Gastroesophageal sphincter (tissue), 4 donors: ENCODE measurements around the gene ZNF501. TPM values are rescaled to one million over a fixed set of nuclear protein-coding genes. Genes with fewer than 3 reads are reported as not detected.

Source experiments
- ATAC-seq: fragments of 150-250 bp; one replicate; pipeline ENCODE4 v1.9.1; 2016; ENCODE audit warnings: mild to moderate bottlenecking, moderate library complexity
- H3K27ac ChIP-seq, 4 donors: fragments of 200-600 bp; sonication (generic) in 3 of 4; 1 replicate in 3 of 4; 2 replicates in 1 of 4; pipeline ENCODE4 v1.5.1; 2016 to 2019
- H3K27me3 ChIP-seq: fragments of 200-600 bp; sonication (generic); one replicate; pipeline ENCODE4 v1.5.1; 2019
- H3K36me3 ChIP-seq, 2 donors: fragments of 200-600 bp; sonication (generic); one replicate each; pipeline ENCODE4 v1.5.1; 2019; ENCODE audit warnings: control low read depth in 1 of 2
- H3K4me1 ChIP-seq, 3 donors: fragments of 200-600 bp; sonication (generic); 1 replicate in 2 of 3; 2 replicates in 1 of 3; pipeline ENCODE4 v1.5.1; 2016 to 2019; ENCODE audit warnings: control low read depth in 2 of 3
- H3K4me3 ChIP-seq, 2 donors: fragments of 200-600 bp; sonication (generic); one replicate each; pipeline ENCODE4 v1.5.1; 2019; ENCODE audit warnings: mild to moderate bottlenecking in 1 of 2, moderate library complexity in 1 of 2
- H3K9me3 ChIP-seq, 3 donors: fragments of 200-600 bp; sonication (generic); one replicate each; pipeline ENCODE4 v1.5.1; 2017 to 2019; ENCODE audit warnings: control low read depth in 2 of 3
- EP300 ChIP-seq: sonication (generic); formaldehyde crosslinking; IDR thresholded peaks from one replicate; pipeline ENCODE4 v1.6.1; 2017; ENCODE audit warnings: antibody characterized with exemption, mild to moderate bottlenecking
- POLR2A ChIP-seq, 2 donors: fragments of 450-650 bp; IDR thresholded peaks; one replicate each; pipeline ENCODE4 v1.6.1; 2017; ENCODE audit warnings: antibody characterized with exemption in 2 of 2, mild to moderate bottlenecking in 2 of 2, moderate library complexity in 1 of 2
- POLR2AphosphoS5 ChIP-seq: sonication (generic); formaldehyde crosslinking; IDR thresholded peaks from one replicate; pipeline ENCODE4 v1.6.1; 2017; ENCODE audit warnings: antibody characterized with exemption
- WGBS, 2 donors: methylation state at CpG; one replicate each; pipeline ENCODE4 v1.1.5; 2018; ENCODE audit warnings: low coverage in 1 of 2; 5-methylcytosine and 5-hydroxymethylcytosine counted together
- total RNA-seq, 4 donors: library from RNA; depleted of rRNA; stranded (reverse); fragments of >200 nt; gene quantifications; one replicate each; pipeline ENCODE4 v1.1.0, GENCODE V29; 2016
- TF ChIP-seq, protein P1 (sequence below), 4 experiments: fragments of 200-600 bp in 2 of 4; fragments of 450-650 bp in 2 of 4; sonication (generic) in 1 of 4; IDR thresholded peaks; one replicate each; pipeline ENCODE4 v1.5.1; 2017 to 2019; ENCODE audit warnings: antibody characterized with exemption in 4 of 4, mild to moderate bottlenecking in 2 of 4, moderate library complexity in 2 of 4

The ZNF501 gene
- total RNA-seq, 4 donors from 2014 or later = 7.0 to 16.3 (median 9.0) TPM

DNA sequence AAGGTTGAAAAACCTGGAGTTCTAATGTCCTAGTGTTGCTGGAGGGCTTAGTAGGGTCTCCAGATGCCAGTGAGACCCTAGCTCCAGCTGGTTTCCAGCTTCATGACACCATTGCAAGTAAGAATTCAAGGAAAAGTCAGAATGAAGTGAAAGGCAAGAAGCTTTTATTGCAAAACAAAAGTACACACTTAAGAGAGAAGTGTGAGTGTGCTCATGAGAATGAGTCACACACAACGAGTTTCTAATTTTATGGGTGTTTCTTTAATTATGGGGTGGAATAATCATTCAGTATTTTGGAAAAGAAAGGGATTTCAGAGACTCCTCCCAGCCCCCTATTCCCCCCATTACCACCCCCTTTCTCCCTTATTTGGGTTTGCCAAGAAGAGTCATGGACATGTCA lies 41.5 kb upstream of the ZNF501 start:
- TF ChIP-seq, protein P1, sequence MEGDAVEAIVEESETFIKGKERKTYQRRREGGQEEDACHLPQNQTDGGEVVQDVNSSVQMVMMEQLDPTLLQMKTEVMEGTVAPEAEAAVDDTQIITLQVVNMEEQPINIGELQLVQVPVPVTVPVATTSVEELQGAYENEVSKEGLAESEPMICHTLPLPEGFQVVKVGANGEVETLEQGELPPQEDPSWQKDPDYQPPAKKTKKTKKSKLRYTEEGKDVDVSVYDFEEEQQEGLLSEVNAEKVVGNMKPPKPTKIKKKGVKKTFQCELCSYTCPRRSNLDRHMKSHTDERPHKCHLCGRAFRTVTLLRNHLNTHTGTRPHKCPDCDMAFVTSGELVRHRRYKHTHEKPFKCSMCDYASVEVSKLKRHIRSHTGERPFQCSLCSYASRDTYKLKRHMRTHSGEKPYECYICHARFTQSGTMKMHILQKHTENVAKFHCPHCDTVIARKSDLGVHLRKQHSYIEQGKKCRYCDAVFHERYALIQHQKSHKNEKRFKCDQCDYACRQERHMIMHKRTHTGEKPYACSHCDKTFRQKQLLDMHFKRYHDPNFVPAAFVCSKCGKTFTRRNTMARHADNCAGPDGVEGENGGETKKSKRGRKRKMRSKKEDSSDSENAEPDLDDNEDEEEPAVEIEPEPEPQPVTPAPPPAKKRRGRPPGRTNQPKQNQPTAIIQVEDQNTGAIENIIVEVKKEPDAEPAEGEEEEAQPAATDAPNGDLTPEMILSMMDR (IDR thresholded peaks at IDR 0.05) = no peak
- no peak for TF ChIP-seq POLR2AphosphoS5
- TF ChIP-seq POLR2A (IDR thresholded peaks at IDR 0.05) = no peak
- no peak for TF ChIP-seq EP300
- Histone ChIP-seq H3K4me3 (no peak overlapping the region), H3K27ac (no peak overlapping the region), H3K27me3 (peaks cover 40% of the 10 kb centered on the region), H3K4me1 (peaks cover 0 to 16% (median 3%) of the 10 kb centered on the region in 3 donors), H3K36me3 (peaks cover 0 to 8% of the 10 kb centered on the region in 2 donors), H3K9me3 (peaks cover 0 to 14% (median 0%) of the 10 kb centered on the region in 3 donors)
- ATAC-seq = no peak
- WGBS, 2 donors = 33 to 56% methylated on average over 1 of the region's 1 CpG

DNA sequence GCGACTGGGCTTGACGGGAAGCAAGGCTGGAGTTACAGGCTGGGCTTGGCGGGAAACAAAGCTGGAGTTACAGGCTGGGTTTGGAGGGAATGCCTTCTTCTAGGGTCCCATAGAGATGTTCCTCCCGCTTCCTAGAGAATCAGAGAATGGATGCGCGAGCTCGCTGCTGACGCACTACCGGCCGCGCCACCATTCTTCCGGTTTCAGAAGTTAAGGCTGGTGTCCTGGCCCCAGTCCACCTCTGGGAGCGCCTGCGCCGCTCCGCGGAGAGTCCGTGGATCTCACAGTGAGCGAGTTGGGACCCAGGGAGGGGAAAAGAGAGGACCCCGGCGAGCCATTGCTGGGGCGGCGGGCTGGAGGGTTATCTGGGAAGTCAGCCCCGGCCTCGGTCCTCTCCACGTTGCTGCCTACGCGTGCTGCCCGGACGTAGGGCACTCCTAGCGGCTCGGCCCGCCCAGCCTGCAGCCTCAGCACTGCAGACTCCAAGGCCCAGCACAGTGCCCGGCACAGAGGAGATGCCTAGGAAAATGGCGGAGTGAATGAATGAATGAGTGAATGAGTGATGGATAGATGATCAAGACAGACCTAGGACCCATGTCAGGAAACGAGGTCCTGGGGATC lies 16.9 kb upstream of the ZNF501 start, which contains the start of gene ZNF502:
TSS of gene ZNF502 (plus strand) at position 206 of the 621 bp plus-strand sequence. CDS start 7,602 bp downstream, outside the sequence.
- H3K27me3 ChIP-seq = peaks cover 23% of the 10 kb centered on the region
- H3K27ac ChIP-seq = peak within 1 kb of the TSS in 3 of 4 donors; percentile 82 to 83 (median 82)
- H3K4me3 ChIP-seq = peak within 1 kb of the TSS; percentile 73 to 94
- peak; percentile 96 for ATAC-seq
- peaks cover 0 to 43% (median 0%) of the 10 kb centered on the region in 3 donors for H3K9me3 ChIP-seq
- no peak for TF ChIP-seq EP300
- peak in 1 of 2 donors; percentile 33 for TF ChIP-seq POLR2A (IDR thresholded peaks at IDR 0.05)
- TF ChIP-seq, protein P1 (IDR thresholded peaks at IDR 0.05) = peak in 3 of 4 experiments; percentile 56 to 58 (median 56)
- peak; percentile 75 for TF ChIP-seq POLR2AphosphoS5
- H3K4me1 ChIP-seq = peaks cover 0 to 19% (median 0%) of the 10 kb centered on the region in 3 donors
- H3K36me3 ChIP-seq = peaks cover 0 to 32% of the 10 kb centered on the region in 2 donors
- 0 to 1% methylated on average over 9 to 17 of the region's 36 CpGs for WGBS, 2 donors

DNA sequence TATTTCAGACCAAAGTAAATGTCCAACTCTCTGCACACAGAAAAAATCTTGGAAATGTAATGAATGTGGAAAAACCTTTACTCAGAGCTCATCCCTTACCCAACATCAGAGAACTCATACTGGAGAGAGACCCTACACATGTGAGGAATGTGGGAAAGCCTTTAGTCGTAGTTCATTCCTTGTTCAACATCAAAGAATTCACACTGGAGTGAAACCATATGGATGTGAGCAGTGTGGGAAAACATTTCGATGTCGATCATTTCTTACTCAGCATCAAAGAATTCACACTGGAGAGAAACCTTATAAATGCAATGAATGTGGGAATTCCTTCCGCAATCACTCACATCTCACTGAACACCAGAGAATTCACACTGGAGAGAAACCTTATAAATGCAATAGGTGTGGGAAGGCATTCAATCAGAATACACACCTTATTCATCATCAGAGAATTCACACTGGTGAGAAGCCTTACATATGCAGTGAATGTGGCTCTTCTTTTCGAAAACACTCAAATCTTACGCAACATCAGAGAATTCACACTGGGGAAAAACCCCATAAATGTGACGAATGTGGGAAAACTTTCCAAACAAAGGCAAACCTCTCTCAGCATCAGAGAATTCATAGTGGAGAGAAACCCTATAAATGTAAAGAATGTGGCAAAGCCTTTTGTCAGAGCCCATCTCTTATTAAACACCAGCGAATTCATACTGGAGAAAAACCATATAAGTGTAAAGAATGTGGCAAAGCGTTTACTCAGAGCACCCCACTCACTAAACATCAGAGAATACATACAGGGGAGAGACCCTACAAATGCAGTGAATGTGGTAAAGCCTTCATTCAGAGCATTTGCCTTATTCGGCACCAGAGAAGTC lies 8.0 kb upstream of the ZNF501 start:
- no peak for ATAC-seq
- TF ChIP-seq, protein P1 (IDR thresholded peaks at IDR 0.05) = no peak
- TF ChIP-seq POLR2AphosphoS5 (no peak), POLR2A (IDR thresholded peaks at IDR 0.05) (no peak), EP300 (no peak)
- H3K27ac ChIP-seq = no peak overlapping the region
- H3K9me3 ChIP-seq = peaks cover 5 to 98% (median 9%) of the 10 kb centered on the region in 3 donors
- H3K36me3 ChIP-seq = peaks cover 8 to 75% of the 10 kb centered on the region in 2 donors
- WGBS, 2 donors = 96 to 99% methylated on average over 7 to 8 of the region's 10 CpGs
- H3K4me3 ChIP-seq = no peak overlapping the region
- H3K27me3 ChIP-seq = no peaks in the 10 kb centered on the region
- H3K4me1 ChIP-seq = no peaks in the 10 kb centered on the region

DNA sequence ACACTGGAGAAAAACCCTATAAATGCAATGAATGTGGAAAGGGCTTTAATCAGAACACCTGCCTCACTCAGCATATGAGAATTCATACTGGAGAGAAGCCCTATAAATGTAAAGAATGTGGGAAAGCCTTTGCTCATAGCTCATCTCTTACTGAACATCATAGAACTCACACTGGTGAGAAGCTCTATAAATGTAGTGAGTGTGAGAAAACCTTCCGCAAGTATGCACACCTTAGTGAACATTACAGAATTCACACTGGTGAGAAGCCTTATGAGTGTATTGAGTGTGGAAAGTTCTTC lies 7.4 kb upstream of the ZNF501 start:
- Histone ChIP-seq H3K9me3 (peaks cover 5 to 98% (median 9%) of the 10 kb centered on the region in 3 donors), H3K36me3 (peaks cover 8 to 69% of the 10 kb centered on the region in 2 donors), H3K27ac (no peak overlapping the region), H3K27me3 (no peaks in the 10 kb centered on the region), H3K4me3 (no peak overlapping the region), H3K4me1 (no peaks in the 10 kb centered on the region)
- ATAC-seq = no peak
- no peak for TF ChIP-seq POLR2A (IDR thresholded peaks at IDR 0.05)
- no peak for TF ChIP-seq POLR2AphosphoS5
- TF ChIP-seq, protein P1 (IDR thresholded peaks at IDR 0.05) = no peak
- TF ChIP-seq EP300 = no peak
- WGBS, 2 donors = 100% methylated on average over 1 of the region's 1 CpG
